HL-60 (cell line): ENCODE data around the gene EHD1.

ENCODE experiments used
- POLR2AphosphoS5 ChIP-seq: IDR thresholded peaks from 2 replicates; pipeline ENCODE4 v1.6.1; 2012; ENCODE audit warnings: low read depth
- TF ChIP-seq, protein P1 (sequence below): IDR thresholded peaks from one replicate; pipeline ENCODE4 v1.5.1; 2011; ENCODE audit warnings: low read length, control low read depth, inconsistent platforms; ENCODE audit not compliant: insufficient read depth
- TF ChIP-seq, protein P2 (sequence below): IDR thresholded peaks from 2 replicates; pipeline ENCODE4 v1.6.1; 2012; ENCODE audit warnings: low read depth; ENCODE audit not compliant: insufficient replicate concordance

DNA sequence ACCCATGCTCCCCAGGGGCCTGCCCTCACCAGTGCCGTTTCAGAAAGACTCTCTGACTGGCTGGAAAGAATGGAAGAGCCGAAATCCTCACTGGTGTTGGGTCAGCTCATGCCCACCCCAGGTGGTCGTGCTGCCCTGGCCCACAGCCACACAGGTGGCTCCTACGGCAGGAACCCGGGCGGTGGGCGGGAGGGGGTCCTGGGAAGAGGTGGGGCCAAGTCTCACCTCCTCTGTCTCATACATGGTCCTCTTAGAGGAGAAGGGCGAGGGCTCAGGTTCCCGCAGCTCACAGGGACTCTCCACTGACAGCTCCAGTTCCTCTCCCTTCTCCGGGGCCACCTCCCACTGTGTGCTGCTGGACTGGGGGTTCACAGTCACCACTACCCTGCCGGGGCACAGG, 30.3 kb upstream of the EHD1 start:
- TF ChIP-seq, protein P1, sequence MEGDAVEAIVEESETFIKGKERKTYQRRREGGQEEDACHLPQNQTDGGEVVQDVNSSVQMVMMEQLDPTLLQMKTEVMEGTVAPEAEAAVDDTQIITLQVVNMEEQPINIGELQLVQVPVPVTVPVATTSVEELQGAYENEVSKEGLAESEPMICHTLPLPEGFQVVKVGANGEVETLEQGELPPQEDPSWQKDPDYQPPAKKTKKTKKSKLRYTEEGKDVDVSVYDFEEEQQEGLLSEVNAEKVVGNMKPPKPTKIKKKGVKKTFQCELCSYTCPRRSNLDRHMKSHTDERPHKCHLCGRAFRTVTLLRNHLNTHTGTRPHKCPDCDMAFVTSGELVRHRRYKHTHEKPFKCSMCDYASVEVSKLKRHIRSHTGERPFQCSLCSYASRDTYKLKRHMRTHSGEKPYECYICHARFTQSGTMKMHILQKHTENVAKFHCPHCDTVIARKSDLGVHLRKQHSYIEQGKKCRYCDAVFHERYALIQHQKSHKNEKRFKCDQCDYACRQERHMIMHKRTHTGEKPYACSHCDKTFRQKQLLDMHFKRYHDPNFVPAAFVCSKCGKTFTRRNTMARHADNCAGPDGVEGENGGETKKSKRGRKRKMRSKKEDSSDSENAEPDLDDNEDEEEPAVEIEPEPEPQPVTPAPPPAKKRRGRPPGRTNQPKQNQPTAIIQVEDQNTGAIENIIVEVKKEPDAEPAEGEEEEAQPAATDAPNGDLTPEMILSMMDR = no peak
- TF ChIP-seq POLR2AphosphoS5 = no peak
- TF ChIP-seq, protein P2, sequence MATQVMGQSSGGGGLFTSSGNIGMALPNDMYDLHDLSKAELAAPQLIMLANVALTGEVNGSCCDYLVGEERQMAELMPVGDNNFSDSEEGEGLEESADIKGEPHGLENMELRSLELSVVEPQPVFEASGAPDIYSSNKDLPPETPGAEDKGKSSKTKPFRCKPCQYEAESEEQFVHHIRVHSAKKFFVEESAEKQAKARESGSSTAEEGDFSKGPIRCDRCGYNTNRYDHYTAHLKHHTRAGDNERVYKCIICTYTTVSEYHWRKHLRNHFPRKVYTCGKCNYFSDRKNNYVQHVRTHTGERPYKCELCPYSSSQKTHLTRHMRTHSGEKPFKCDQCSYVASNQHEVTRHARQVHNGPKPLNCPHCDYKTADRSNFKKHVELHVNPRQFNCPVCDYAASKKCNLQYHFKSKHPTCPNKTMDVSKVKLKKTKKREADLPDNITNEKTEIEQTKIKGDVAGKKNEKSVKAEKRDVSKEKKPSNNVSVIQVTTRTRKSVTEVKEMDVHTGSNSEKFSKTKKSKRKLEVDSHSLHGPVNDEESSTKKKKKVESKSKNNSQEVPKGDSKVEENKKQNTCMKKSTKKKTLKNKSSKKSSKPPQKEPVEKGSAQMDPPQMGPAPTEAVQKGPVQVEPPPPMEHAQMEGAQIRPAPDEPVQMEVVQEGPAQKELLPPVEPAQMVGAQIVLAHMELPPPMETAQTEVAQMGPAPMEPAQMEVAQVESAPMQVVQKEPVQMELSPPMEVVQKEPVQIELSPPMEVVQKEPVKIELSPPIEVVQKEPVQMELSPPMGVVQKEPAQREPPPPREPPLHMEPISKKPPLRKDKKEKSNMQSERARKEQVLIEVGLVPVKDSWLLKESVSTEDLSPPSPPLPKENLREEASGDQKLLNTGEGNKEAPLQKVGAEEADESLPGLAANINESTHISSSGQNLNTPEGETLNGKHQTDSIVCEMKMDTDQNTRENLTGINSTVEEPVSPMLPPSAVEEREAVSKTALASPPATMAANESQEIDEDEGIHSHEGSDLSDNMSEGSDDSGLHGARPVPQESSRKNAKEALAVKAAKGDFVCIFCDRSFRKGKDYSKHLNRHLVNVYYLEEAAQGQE = no peak
